NCI-H1048 (cell line): Measurements from ENCODE around the gene TMEM132D.

ENCODE experiments used
- DNase-seq: peaks from one replicate; lab custom pipeline; 2025; lab: John Stamatoyannopoulos, UW

TMEM132D gene

GRCh38 chr12:129184127-129184928, 719.5 kb downstream of the TMEM132D start:
- no peak for DNase-seq

GRCh38 chr12:129179941-129180553, 723.8 kb downstream of the TMEM132D start:
- no peak for DNase-seq

- DNase-seq: no peak
These were observed 733.9 kb downstream of the TMEM132D start for GRCh38 chr12:129169928-129170327.

GRCh38 chr12:129163861-129164260, 740.0 kb downstream of the TMEM132D start:
- no peak for DNase-seq

GRCh38 chr12:129163461-129163860, 740.4 kb downstream of the TMEM132D start:
- no peak for DNase-seq

- no peak for DNase-seq
These were observed 741.0 kb downstream of the TMEM132D start for GRCh38 chr12:129162805-129163204.

- no peak for DNase-seq
These were observed 742.3 kb downstream of the TMEM132D start for GRCh38 chr12:129161511-129161910.

- DNase-seq: no peak
These were observed 743.5 kb downstream of the TMEM132D start for GRCh38 chr12:129160282-129160681.

- no peak for DNase-seq
These were observed 751.3 kb downstream of the TMEM132D start for GRCh38 chr12:129152351-129153104.

- no peak for DNase-seq
These were observed 753.1 kb downstream of the TMEM132D start for GRCh38 chr12:129150721-129151120.

- DNase-seq: no peak
These were observed 758.4 kb downstream of the TMEM132D start for GRCh38 chr12:129145381-129145780.

GRCh38 chr12:129138776-129139175, 765.0 kb downstream of the TMEM132D start:
- no peak for DNase-seq

- no peak for DNase-seq
These were observed 767.0 kb downstream of the TMEM132D start for GRCh38 chr12:129136694-129137325.

- no peak for DNase-seq
These were observed 776.1 kb downstream of the TMEM132D start for GRCh38 chr12:129127771-129128170.

GRCh38 chr12:129127211-129127610, 776.6 kb downstream of the TMEM132D start:
- no peak for DNase-seq

- DNase-seq: no peak
These were observed 784.3 kb downstream of the TMEM132D start for GRCh38 chr12:129119537-129119936.

- DNase-seq: no peak
These were observed 788.3 kb downstream of the TMEM132D start for GRCh38 chr12:129115558-129115957.

- no peak for DNase-seq
These were observed 793.2 kb downstream of the TMEM132D start for GRCh38 chr12:129110575-129110974.

- DNase-seq: no peak
These were observed 794.4 kb downstream of the TMEM132D start for GRCh38 chr12:129109174-129110001.

- no peak for DNase-seq
These were observed 797.1 kb downstream of the TMEM132D start for GRCh38 chr12:129106772-129107171.

- no peak for DNase-seq
These were observed 800.6 kb downstream of the TMEM132D start for GRCh38 chr12:129103231-129103630.
